AG04450 (cell line): Measurements from ENCODE around the gene RABL3. TPM values are rescaled to one million over a fixed set of nuclear protein-coding genes. Genes with fewer than 3 reads are reported as not detected.

Experiments used
- CTCF ChIA-PET: fragments of 300-600, 350-600 bp; formaldehyde crosslinking; extraction: SDS; loops from one replicate; lab custom pipeline; 2022; ENCODE audit warnings: antibody characterized with exemption, inconsistent platforms; lab: Charles Lee
- POLR2A ChIA-PET: fragments of 350-600 bp; formaldehyde crosslinking; extraction: SDS; loops from one replicate; lab custom pipeline; 2021; ENCODE audit warnings: antibody characterized with exemption, inconsistent platforms; lab: Yijun Ruan, JAX
- DNase-seq: peaks from one replicate; pipeline ENCODE4 v3.0.0-alpha.2; 2011; ENCODE audit warnings: low read depth, low spot score
- H3K27ac ChIP-seq: one replicate; pipeline ENCODE4 v1.5.1; 2012; ENCODE audit warnings: low read depth, low read length, control low read depth
- H3K27me3 ChIP-seq: one replicate; pipeline ENCODE4 v1.6.0; 2012; ENCODE audit warnings: low read length; ENCODE audit not compliant: control insufficient read depth, insufficient read depth
- H3K4me3 ChIP-seq: 2 replicates; pipeline ENCODE4 v1.5.1; 2011; ENCODE audit warnings: mild to moderate bottlenecking, low read depth, low read length, control low read depth
- H3K9me3 ChIP-seq: 2 replicates; pipeline ENCODE4 v1.5.1; 2012; ENCODE audit warnings: low read length; ENCODE audit not compliant: control insufficient read depth, insufficient read depth
- polyA plus RNA-seq: library from polyadenylated mRNA; depleted of rRNA; stranded (reverse); fragments of >200 nt; gene quantifications from 2 replicates; pipeline ENCODE4 v1.2.3, GENCODE V29; 2011
- TF ChIP-seq, protein P1 (sequence below): IDR thresholded peaks from 2 replicates; pipeline ENCODE4 v1.5.1; 2011; ENCODE audit warnings: low read depth, low read length, control low read depth, inconsistent platforms

RABL3 gene
- polyA plus RNA-seq, 1 experiment = 9.3 TPM

DNA sequence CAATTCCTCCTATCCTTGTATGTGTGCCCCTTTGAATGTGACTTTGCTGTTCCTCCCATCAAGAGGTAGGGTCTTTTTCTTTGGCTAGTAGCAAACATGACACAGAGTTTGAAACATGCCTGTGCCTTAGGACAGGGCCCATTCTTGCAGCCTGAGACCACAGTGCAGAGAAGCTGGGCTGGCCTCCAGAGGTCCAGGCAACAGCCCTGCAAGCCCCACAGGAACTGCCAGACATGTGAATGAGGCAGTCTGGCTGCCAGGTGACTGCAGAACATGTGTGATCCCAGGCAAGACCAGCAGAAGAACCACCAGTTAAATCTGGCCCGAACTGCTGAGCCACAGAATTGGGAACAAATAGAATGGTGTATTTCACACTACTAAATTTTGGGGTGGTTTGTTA, 59.1 kb downstream of the RABL3 start:
- POLR2A ChIA-PET = no interaction called here
- no peak for DNase-seq
- no peak overlapping the region for H3K27ac ChIP-seq
- H3K4me3 ChIP-seq = no peak overlapping the region
- no peaks in the 10 kb centered on the region for H3K27me3 ChIP-seq
- CTCF ChIA-PET = interaction anchor here (1.1 kb wide), 1 partner anchor 112 kb away, joined by 3 read pairs; no protein-coding TSS in a partner anchor
- TF ChIP-seq, protein P1, sequence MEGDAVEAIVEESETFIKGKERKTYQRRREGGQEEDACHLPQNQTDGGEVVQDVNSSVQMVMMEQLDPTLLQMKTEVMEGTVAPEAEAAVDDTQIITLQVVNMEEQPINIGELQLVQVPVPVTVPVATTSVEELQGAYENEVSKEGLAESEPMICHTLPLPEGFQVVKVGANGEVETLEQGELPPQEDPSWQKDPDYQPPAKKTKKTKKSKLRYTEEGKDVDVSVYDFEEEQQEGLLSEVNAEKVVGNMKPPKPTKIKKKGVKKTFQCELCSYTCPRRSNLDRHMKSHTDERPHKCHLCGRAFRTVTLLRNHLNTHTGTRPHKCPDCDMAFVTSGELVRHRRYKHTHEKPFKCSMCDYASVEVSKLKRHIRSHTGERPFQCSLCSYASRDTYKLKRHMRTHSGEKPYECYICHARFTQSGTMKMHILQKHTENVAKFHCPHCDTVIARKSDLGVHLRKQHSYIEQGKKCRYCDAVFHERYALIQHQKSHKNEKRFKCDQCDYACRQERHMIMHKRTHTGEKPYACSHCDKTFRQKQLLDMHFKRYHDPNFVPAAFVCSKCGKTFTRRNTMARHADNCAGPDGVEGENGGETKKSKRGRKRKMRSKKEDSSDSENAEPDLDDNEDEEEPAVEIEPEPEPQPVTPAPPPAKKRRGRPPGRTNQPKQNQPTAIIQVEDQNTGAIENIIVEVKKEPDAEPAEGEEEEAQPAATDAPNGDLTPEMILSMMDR = no peak
- H3K9me3 ChIP-seq = no peaks in the 10 kb centered on the region

- Histone ChIP-seq H3K9me3 (no peaks in the 10 kb centered on the region), H3K27ac (no peak within 1 kb of the TSS), H3K4me3 (no peak within 1 kb of the TSS), H3K27me3 (no peaks in the 10 kb centered on the region)
- ChIA-PET POLR2A (no interaction called here), CTCF (no interaction called here)
- TF ChIP-seq, protein P1 = no peak
- no peak for DNase-seq
Measured at GRCh38 chr3:120682095-120682681, 60.1 kb downstream of the RABL3 start, which contains the start of gene HGD. Gene HGD, minus strand, starts transcription at chr3:120682239. Its CDS starts 128 bp downstream, at chr3:120682111.

GRCh38 chr3:120681506-120682038, 60.7 kb downstream of the RABL3 start:
- Histone ChIP-seq H3K27me3 (no peaks in the 10 kb centered on the region), H3K4me3 (no peak overlapping the region), H3K27ac (no peak overlapping the region), H3K9me3 (no peaks in the 10 kb centered on the region)
- ChIA-PET CTCF (no interaction called here), POLR2A (no interaction called here)
- DNase-seq = no peak
- TF ChIP-seq, protein P1 = no peak

DNA sequence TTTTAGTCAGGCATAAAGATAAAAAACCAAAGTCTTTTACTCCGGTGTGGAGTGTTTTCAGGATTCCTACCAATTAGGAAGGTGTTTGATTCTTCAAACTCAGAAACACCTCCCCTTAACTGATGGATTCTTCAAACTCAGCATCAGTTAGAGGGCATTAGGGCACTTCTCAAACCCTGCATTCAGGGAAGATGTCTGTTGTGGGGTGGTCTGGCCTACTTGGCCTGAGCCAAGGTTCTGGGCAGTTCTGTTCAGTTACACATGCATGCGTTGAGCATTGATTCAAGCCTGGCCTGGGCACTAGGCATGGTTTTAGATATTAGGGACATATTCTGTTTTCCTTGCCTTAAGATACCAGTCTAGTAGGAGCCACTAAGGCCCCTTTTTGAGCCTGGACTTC, 61.3 kb downstream of the RABL3 start:
- no peak for DNase-seq
- ChIA-PET CTCF (no interaction called here), POLR2A (no interaction called here)
- no peaks in the 10 kb centered on the region for H3K9me3 ChIP-seq
- no peak overlapping the region for H3K4me3 ChIP-seq
- no peak overlapping the region for H3K27ac ChIP-seq
- no peaks in the 10 kb centered on the region for H3K27me3 ChIP-seq
- TF ChIP-seq, protein P1 = no peak

GRCh38 chr3:120680193-120680894, 62.0 kb downstream of the RABL3 start:
- POLR2A ChIA-PET = no interaction called here
- TF ChIP-seq, protein P1 = no peak
- H3K27ac ChIP-seq = no peak overlapping the region
- H3K9me3 ChIP-seq = no peaks in the 10 kb centered on the region
- H3K27me3 ChIP-seq = no peaks in the 10 kb centered on the region
- CTCF ChIA-PET = no interaction called here
- no peak overlapping the region for H3K4me3 ChIP-seq
- no peak for DNase-seq
